H1 (cell line): ENCODE results near the gene LENG9. TPM values are rescaled to one million over a fixed set of nuclear protein-coding genes. Genes with fewer than 3 reads are reported as not detected.

Source experiments
- CTCF ChIA-PET: fragments of 300-600 bp; sonication (Branson Sonifier 250); formaldehyde crosslinking; loops from one replicate; lab custom pipeline; 2021; ENCODE audit not compliant: partially characterized antibody; lab: Charles Lee
- POLR2A ChIA-PET: fragments of 300-600 bp; sonication (Branson Sonifier 250); formaldehyde crosslinking; loops from one replicate; lab custom pipeline; 2021; ENCODE audit warnings: inconsistent platforms; ENCODE audit not compliant: partially characterized antibody; lab: Charles Lee
- DNase-seq, 2 experiments: peaks; one replicate each; pipeline versions ENCODE4 v3.0.0 to v3.0.0-alpha.2; 2010 to 2022; ENCODE audit warnings: low spot score in 2 of 2, low read depth in 1 of 2, mixed read lengths in 1 of 2
- FAIRE-seq: peaks from 2 replicates; lab custom pipeline; 2011; peaks lifted over from hg19 to GRCh38; lab: Jason Lieb, UNC
- H2AFZ ChIP-seq: 2 replicates; pipeline ENCODE4 v1.8.1; 2012; ENCODE audit warnings: low read length, inconsistent platforms
- H2AK5ac ChIP-seq: 2 replicates; pipeline ENCODE4 v1.6.1; 2013; ENCODE audit warnings: low read depth, low read length
- H2BK120ac ChIP-seq: replicated peaks from 2 replicates; pipeline ENCODE3; 2013; ENCODE audit warnings: low read depth, low read length, inconsistent platforms
- H2BK12ac ChIP-seq: 2 replicates; pipeline ENCODE4 v1.6.1; 2013; ENCODE audit warnings: low read depth, low read length
- H2BK15ac ChIP-seq: 2 replicates; pipeline ENCODE4 v1.6.1; 2013; ENCODE audit warnings: low read length
- H2BK20ac ChIP-seq: 2 replicates; pipeline ENCODE4 v1.6.1; 2013; ENCODE audit warnings: low read length
- H2BK5ac ChIP-seq: 2 replicates; pipeline ENCODE4 v1.6.1; 2013; ENCODE audit warnings: low read depth, low read length
- H3K14ac ChIP-seq: 2 replicates; pipeline ENCODE4 v1.6.1; 2013; ENCODE audit warnings: inconsistent platforms; ENCODE audit not compliant: insufficient read length
- H3K18ac ChIP-seq: 2 replicates; pipeline ENCODE4 v1.6.1; 2013; ENCODE audit warnings: low read length; ENCODE audit errors: extremely low read depth
- H3K23ac ChIP-seq: 2 replicates; pipeline ENCODE4 v1.6.1; 2013; ENCODE audit warnings: inconsistent platforms; ENCODE audit not compliant: insufficient read length
- H3K23me2 ChIP-seq: 2 replicates; pipeline ENCODE4 v1.6.1; 2013; ENCODE audit warnings: low read depth, low read length
- H3K27ac ChIP-seq: 2 replicates; pipeline ENCODE4 v1.6.1; 2011; ENCODE audit warnings: low read depth, low read length, inconsistent platforms
- H3K27me3 ChIP-seq, 4 experiments: replicated peaks in 1 of 4; 1 replicate in 1 of 4; 2 replicates in 3 of 4; pipeline versions ENCODE4 v1.6.1 to v1.8.1; 2011 to 2013; ENCODE audit warnings: low read length in 3 of 4, mild to moderate bottlenecking in 3 of 4, inconsistent platforms in 2 of 4, mixed read lengths in 2 of 4, moderate library complexity in 1 of 4; ENCODE audit not compliant: control insufficient read depth in 3 of 4, insufficient read depth in 3 of 4; ENCODE audit errors: extremely low read depth in 1 of 4
- H3K36me3 ChIP-seq, 4 experiments: 2 replicates each; pipeline versions ENCODE4 v1.6.1 to v1.8.1; 2011 to 2013; ENCODE audit warnings: mild to moderate bottlenecking in 4 of 4, low read length in 3 of 4, moderate library complexity in 2 of 4, control low read depth in 1 of 4, inconsistent platforms in 1 of 4; ENCODE audit not compliant: insufficient read depth in 4 of 4, control insufficient read depth in 2 of 4
- H3K4ac ChIP-seq: replicated peaks from 2 replicates; pipeline ENCODE3; 2013; ENCODE audit warnings: low read length, low read depth, mixed read lengths, inconsistent platforms; ENCODE audit not compliant: insufficient read length
- H3K4me1 ChIP-seq, 4 experiments: replicated peaks in 1 of 4; 1 replicate in 1 of 4; 2 replicates in 3 of 4; pipeline versions ENCODE4 v1.6.1 to v1.8.1; 2011 to 2013; ENCODE audit warnings: low read length in 3 of 4, inconsistent platforms in 2 of 4, mixed read lengths in 1 of 4; ENCODE audit not compliant: insufficient read depth in 4 of 4, control insufficient read depth in 3 of 4
- H3K4me2 ChIP-seq, 2 experiments: 2 replicates each; pipeline versions ENCODE4 v1.6.1 to v1.8.1; 2011 to 2013; ENCODE audit warnings: low read depth in 2 of 2, low read length in 2 of 2, control low read depth in 1 of 2, inconsistent platforms in 1 of 2, mild to moderate bottlenecking in 1 of 2; ENCODE audit not compliant: insufficient read depth in 1 of 2
- H3K4me3 ChIP-seq, 4 experiments: fragments of 200-600, 300-600 bp in 1 of 4; sonication (generic), shearing (Covaris generic), sonication (Bioruptor Twin) in 1 of 4; 2 replicates each; pipeline versions ENCODE4 v1.5.1 to v1.8.1; 2011 to 2016; ENCODE audit warnings: low read length in 4 of 4, low read depth in 3 of 4, control low read depth in 2 of 4, inconsistent platforms in 2 of 4, mild to moderate bottlenecking in 2 of 4, mixed read lengths in 1 of 4, moderate library complexity in 1 of 4; ENCODE audit not compliant: insufficient read depth in 2 of 4; ENCODE audit errors: extremely low read depth in 1 of 4
- H3K56ac ChIP-seq: replicated peaks from 2 replicates; pipeline ENCODE3; 2013; ENCODE audit warnings: low read depth, mild to moderate bottlenecking, mixed read lengths, low read length, inconsistent platforms; ENCODE audit not compliant: insufficient read length
- H3K79me1 ChIP-seq: 2 replicates; pipeline ENCODE4 v1.6.1; 2013; ENCODE audit warnings: low read depth, low read length, control low read depth
- H3K79me2 ChIP-seq, 2 experiments: 2 replicates each; pipeline versions ENCODE4 v1.6.1 to v1.8.1; 2012 to 2013; ENCODE audit warnings: low read length in 2 of 2, mild to moderate bottlenecking in 2 of 2, inconsistent platforms in 1 of 2; ENCODE audit not compliant: insufficient read depth in 2 of 2, control insufficient read depth in 1 of 2
- H3K9ac ChIP-seq, 4 experiments: replicated peaks in 1 of 4; 1 replicate in 1 of 4; 2 replicates in 3 of 4; pipeline versions ENCODE4 v1.6.1 to v1.8.1; 2011 to 2013; ENCODE audit warnings: low read depth in 3 of 4, low read length in 3 of 4, control low read depth in 2 of 4, mild to moderate bottlenecking in 2 of 4, moderate library complexity in 2 of 4, inconsistent platforms in 1 of 4; ENCODE audit errors: extremely low read depth in 1 of 4
- H3K9me3 ChIP-seq, 2 experiments: 2 replicates each; pipeline versions ENCODE4 v1.6.1 to v1.8.1; 2012 to 2013; ENCODE audit warnings: mild to moderate bottlenecking in 2 of 2, moderate library complexity in 2 of 2, control low read depth in 1 of 2, inconsistent platforms in 1 of 2, low read depth in 1 of 2, low read length in 1 of 2, mixed read lengths in 1 of 2; ENCODE audit not compliant: insufficient read depth in 2 of 2
- H4K20me1 ChIP-seq, 2 experiments: replicated peaks in 1 of 2; 2 replicates each; pipeline versions ENCODE3 to v1.8.1; 2011 to 2013; ENCODE audit warnings: inconsistent platforms in 2 of 2, low read length in 2 of 2, mild to moderate bottlenecking in 1 of 2; ENCODE audit not compliant: insufficient read depth in 2 of 2, control insufficient read depth in 1 of 2
- H4K5ac ChIP-seq: 2 replicates; pipeline ENCODE4 v1.6.1; 2013; ENCODE audit warnings: low read length, low read depth, mixed read lengths, inconsistent platforms; ENCODE audit not compliant: insufficient read length
- H4K8ac ChIP-seq: 2 replicates; pipeline ENCODE4 v1.8.0; 2013; ENCODE audit warnings: mild to moderate bottlenecking, moderate library complexity, low read length, inconsistent platforms; ENCODE audit not compliant: insufficient read depth; ENCODE audit errors: extremely low read depth
- H4K91ac ChIP-seq: replicated peaks from 2 replicates; pipeline ENCODE3; 2013; ENCODE audit warnings: low read length, mixed read lengths, inconsistent platforms; ENCODE audit not compliant: insufficient read length
- ASH2L ChIP-seq: fragments of 200-600, 300-600 bp; sonication (generic); IDR thresholded peaks from one replicate; pipeline ENCODE4 v1.7.1; 2017; ENCODE audit warnings: low read length
- ATF3 ChIP-seq: IDR thresholded peaks from 2 replicates; pipeline ENCODE4 v1.6.1; 2011; ENCODE audit warnings: low read depth, mild to moderate bottlenecking, low read length; ENCODE audit not compliant: insufficient read depth
- BRCA1 ChIP-seq: IDR thresholded peaks from 2 replicates; pipeline ENCODE4 v1.6.1; 2012; ENCODE audit warnings: low read depth, low read length, improper control_type of control experiment
- MAFK ChIP-seq: IDR thresholded peaks from 2 replicates; pipeline ENCODE4 v1.6.1; 2012; ENCODE audit warnings: low read depth, mild to moderate bottlenecking, improper control_type of control experiment, low read length
- MAX ChIP-seq: IDR thresholded peaks from 2 replicates; pipeline ENCODE4 v1.6.1; 2012; ENCODE audit warnings: inconsistent platforms
- SIN3A ChIP-seq, 2 experiments: IDR thresholded peaks in 1 of 2; conservative IDR thresholded peaks in 1 of 2; 2 replicates each; pipeline ENCODE4 v1.6.1; 2011 to 2012; ENCODE audit warnings: low read length in 2 of 2, improper control_type of control experiment in 1 of 2, low read depth in 1 of 2, mild to moderate bottlenecking in 1 of 2
- SP1 ChIP-seq: IDR thresholded peaks from 2 replicates; pipeline ENCODE4 v1.6.1; 2011; ENCODE audit warnings: low read depth, low read length
- SRF ChIP-seq: IDR thresholded peaks from 2 replicates; pipeline ENCODE4 v1.6.1; 2011; ENCODE audit warnings: mild to moderate bottlenecking, low read depth, low read length, moderate library complexity
- TAF1 ChIP-seq: IDR thresholded peaks from 2 replicates; pipeline ENCODE4 v1.6.1; 2011; ENCODE audit warnings: mild to moderate bottlenecking, low read depth, low read length
- TBP ChIP-seq: IDR thresholded peaks from 2 replicates; pipeline ENCODE4 v1.6.1; 2011; ENCODE audit warnings: low read depth, low read length, improper control_type of control experiment
- WGBS, 2 experiments: shearing (Covaris generic) in 1 of 2; methylation state at CpG; one replicate each; pipeline versions ENCODE4 v1.1.6 to v1.1.7; 2013 to 2015; ENCODE audit warnings: low lambda C conversion rate in 2 of 2, mixed read lengths in 2 of 2, inconsistent platforms in 1 of 2, low coverage in 1 of 2, missing lambda C conversion rate in 1 of 2; ENCODE audit not compliant: insufficient replicate concordance in 2 of 2, insufficient coverage in 1 of 2, insufficient read length in 1 of 2; ENCODE audit errors: extremely low coverage in 1 of 2, missing lambda C conversion rate in 1 of 2; 5-methylcytosine and 5-hydroxymethylcytosine counted together
- polyA plus RNA-seq, 7 experiments: library from polyadenylated mRNA; depleted of rRNA in 3 of 7; stranded (reverse) in 5 of 7; unstranded in 2 of 7; fragments of >200 nt in 5 of 7; fragments of 200-250 nt in 2 of 7; gene quantifications; 1 replicate in 5 of 7; 2 replicates in 1 of 7; 4 replicates in 1 of 7; pipeline versions ENCODE4 v1.2.1 to v1.2.3, GENCODE V29; 2011 to 2013; ENCODE audit warnings: missing spikeins in 2 of 7, mixed read lengths in 2 of 7
- total RNA-seq: library from RNA; stranded (reverse); fragmentation: NEBNext Ultra II Directional; extraction: Animal tissue kit (Norgen Biotek cat#: 25700); gene quantifications from 2 replicates; pipeline ENCODE4 v1.2.1, GENCODE V29; 2021

The LENG9 gene
- total and polyA plus RNA-seq, 2 of the 8 experiments (the other 6 are each of a cell fraction or from before 2014, with no cell fraction given): 1.6 to 3.9 TPM

GRCh38 chr19:54464630-54465425, 1.2 kb upstream of the LENG9 start:
- Histone ChIP-seq H2BK15ac (no peak overlapping the region), H2AFZ (no peak overlapping the region), H3K18ac (peak overlapping the region; percentile 96), H3K27ac (peak overlapping the region; percentile 86), H3K27me3 (peaks cover 0 to 16% (median 8%) of the 10 kb centered on the region in 4 experiments; a peak in 5 of 7 replicates), H3K79me2 (no peaks in the 10 kb centered on the region; a peak in 1 of 4 replicates), H3K23me2 (peaks cover 10% of the 10 kb centered on the region; the same call in 1 of the 2 replicates), H3K79me1 (peaks cover under 1% of the 10 kb centered on the region; the same call in 1 of the 2 replicates), H4K91ac (no peak overlapping the region), H2BK12ac (no peak overlapping the region), H2BK5ac (peak overlapping the region; percentile 94), H3K9me3 (no peaks in the 10 kb centered on the region), H3K4me2 (peak overlapping the region; percentile 35 to 76), H3K4me1 (peaks cover 0 to 8% (median 5%) of the 10 kb centered on the region in 4 experiments; a peak in 5 of 7 replicates), H3K14ac (no peak overlapping the region), H4K20me1 (peaks cover 0 to 8% of the 10 kb centered on the region in 2 experiments), H4K5ac (peak overlapping the region; percentile 41), H2BK120ac (no peak overlapping the region), H3K36me3 (peaks cover 0 to 20% (median 5%) of the 10 kb centered on the region in 4 experiments; a peak in 4 of 8 replicates), H3K4ac (no peak overlapping the region), H4K8ac (peak overlapping the region; percentile 73), H3K4me3 (peak overlapping the region; percentile 66 to 87 (median 80)), H2BK20ac (no peak overlapping the region), H3K9ac (peak overlapping the region in 3 of 4 experiments; percentile 70 to 77 (median 70); a peak in 6 of 7 replicates), H2AK5ac (no peak overlapping the region), H3K56ac (no peak overlapping the region), H3K23ac (no peak overlapping the region)
- FAIRE-seq: no peak
- CTCF ChIA-PET: no interaction called here
- DNase-seq: peak; percentile 61 to 91
- POLR2A ChIA-PET: interaction anchor here (1.2 to 1.6 kb wide), 2 partner anchors 9 to 653 kb away, joined by 3 to 7 read pairs; partner anchors contain the start of genes CDC42EP5 and PPP1R12C
- 5% methylated on average over 36 of the region's 87 CpGs; no CpG with 5 or more reads in 1 of the 2 experiments for WGBS, 2 experiments
- TF ChIP-seq MAX (peak; percentile 90), SP1 (peak; percentile 60; the same call in 1 of the 2 replicates), MAFK (no peak), TBP (peak; percentile 75), SRF (0 out of 2 replicates have a peak, but pooled peaks have one; percentile 47), ATF3 (peak; percentile 44; the same call in 1 of the 2 replicates), TAF1 (peak; percentile 80), SIN3A (conservative IDR thresholded peaks at IDR 0.05 in 1 of 2, IDR thresholded peaks at IDR 0.05 in 1 of 2; ENCODE audit: low read depth in 1 of 2, low read length in 2 of 2) (peak in 1 of 2 experiments; percentile 46; a peak in 2 of 4 replicates), BRCA1 (no peak), ASH2L (peak; percentile 46)
